ENCODE results near the gene KRTAP5-10.

DNA sequence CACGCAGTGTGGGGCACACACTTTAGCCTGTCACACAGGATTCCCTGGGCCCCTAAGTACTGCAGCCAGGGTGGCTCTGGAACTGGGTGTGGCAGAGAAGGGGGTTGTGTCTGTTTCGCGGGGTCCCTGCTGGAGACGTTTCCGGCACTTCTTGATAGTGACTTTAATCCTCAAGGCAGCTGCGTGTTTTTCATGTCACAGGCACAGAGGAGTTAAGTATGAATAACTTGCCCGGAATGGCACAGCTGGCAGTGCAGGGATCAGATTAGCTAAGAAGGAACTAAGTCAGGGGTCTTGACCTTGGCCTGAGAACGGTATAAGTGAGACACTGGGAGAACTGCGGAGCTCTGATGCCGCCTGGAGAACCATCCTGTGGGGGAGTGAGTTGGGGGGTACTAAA, 45.8 kb upstream of the KRTAP5-10 start:
- TF ChIP-seq MAX (IDR thresholded peaks at IDR 0.05; ENCODE audit: insufficient read depth, insufficient read length) (no peak), FOS (IDR thresholded peaks at IDR 0.05; ENCODE audit: borderline replicate concordance, insufficient read depth, low read length) (no peak), EZH2 (IDR thresholded peaks at IDR 0.05; ENCODE audit: borderline replicate concordance, low read depth, low read length, severe bottlenecking) (no peak), CTCF (IDR thresholded peaks at IDR 0.05; ENCODE audit: extremely low read depth in 1 of 2, insufficient read depth in 1 of 2, low read depth in 1 of 2, low read length in 2 of 2) (no peak), POLR2AphosphoS5 (IDR thresholded peaks at IDR 0.05; ENCODE audit: insufficient read depth, low read depth, low read length) (no peak)
